ENCODE measurements around the gene SLC2A10.

- TF ChIP-seq CTCF (IDR thresholded peaks at IDR 0.05) (no peak), POLR2A (IDR thresholded peaks at IDR 0.05) (no peak)
These were observed 21.0 kb upstream of the SLC2A10 start for GRCh38 chr20:46688151-46689081.

Data from lower leg skin (tissue), 3 donors.